OCI-LY3 (cell line): ENCODE results near the gene MARCHF9.
A peak's percentile ranks its signal among the peaks of the same experiment; 100 is the strongest.

Experiments used
- H2AFZ ChIP-seq: fragments of 200-600, 300-600 bp; shearing (Covaris generic); 2 replicates; pipeline ENCODE4 v1.6.0; 2014; ENCODE audit warnings: antibody characterized with exemption, low read depth, low read length
- H3K27ac ChIP-seq: fragments of 200-600, 300-600 bp; sonication (generic); 2 replicates; pipeline ENCODE4 v1.5.1; 2014; ENCODE audit warnings: mild to moderate bottlenecking, low read length, moderate library complexity, mixed read lengths
- H3K27me3 ChIP-seq: fragments of 200-600, 300-600 bp; sonication (generic); 2 replicates; pipeline ENCODE4 v1.6.1; 2014; ENCODE audit warnings: low read depth, low read length, mixed read lengths
- H3K36me3 ChIP-seq: fragments of 200-600, 300-600 bp; sonication (generic); replicated peaks from 2 replicates; pipeline ENCODE3; 2014; ENCODE audit warnings: low read depth, low read length, mixed read lengths
- H3K4me1 ChIP-seq: fragments of 300-600, 200-600 bp; sonication (generic); 2 replicates; pipeline ENCODE4 v1.6.1; 2014; ENCODE audit warnings: low read length, mixed read lengths
- H3K4me2 ChIP-seq: fragments of 200-600, 300-600 bp; sonication (generic); 2 replicates; pipeline ENCODE4 v1.6.1; 2014; ENCODE audit warnings: low read length, mixed read lengths
- H3K4me3 ChIP-seq: fragments of 300-600, 200-600 bp; sonication (generic); 2 replicates; pipeline ENCODE4 v1.5.1; 2014; ENCODE audit warnings: antibody characterized with exemption, mild to moderate bottlenecking, low read length, moderate library complexity
- H3K79me2 ChIP-seq: fragments of 300-600, 200-600 bp; shearing (Covaris generic); 2 replicates; pipeline ENCODE4 v1.6.1; 2014; ENCODE audit warnings: mild to moderate bottlenecking, low read length, mixed read lengths
- H3K9ac ChIP-seq: fragments of 300-600, 200-600 bp; shearing (Covaris generic); 2 replicates; pipeline ENCODE4 v1.6.0; 2014; ENCODE audit warnings: mild to moderate bottlenecking, low read length, moderate library complexity
- H3K9me3 ChIP-seq: fragments of 200-600, 300-600 bp; shearing (Covaris generic); 2 replicates; pipeline ENCODE4 v1.6.1; 2014; ENCODE audit warnings: low read length, mixed read lengths; ENCODE audit not compliant: insufficient read depth
- H4K20me1 ChIP-seq: fragments of 200-600, 300-600 bp; sonication (generic); 2 replicates; pipeline ENCODE4 v1.6.1; 2016; ENCODE audit warnings: low read length, mixed read lengths; ENCODE audit not compliant: insufficient read depth
- EZH2phosphoT487 ChIP-seq: fragments of 200-600 bp; shearing (Covaris generic); IDR thresholded peaks from 2 replicates; pipeline ENCODE4 v1.6.1; 2018; ENCODE audit warnings: antibody characterized with exemption, mixed run types, low read depth
- TF ChIP-seq, protein P1 (sequence below): fragments of 200-600, 300-600 bp; sonication (generic); IDR thresholded peaks from 2 replicates; pipeline ENCODE4 v1.5.1; 2014; ENCODE audit warnings: antibody characterized with exemption, low read length, low read depth

The MARCHF9 gene

DNA sequence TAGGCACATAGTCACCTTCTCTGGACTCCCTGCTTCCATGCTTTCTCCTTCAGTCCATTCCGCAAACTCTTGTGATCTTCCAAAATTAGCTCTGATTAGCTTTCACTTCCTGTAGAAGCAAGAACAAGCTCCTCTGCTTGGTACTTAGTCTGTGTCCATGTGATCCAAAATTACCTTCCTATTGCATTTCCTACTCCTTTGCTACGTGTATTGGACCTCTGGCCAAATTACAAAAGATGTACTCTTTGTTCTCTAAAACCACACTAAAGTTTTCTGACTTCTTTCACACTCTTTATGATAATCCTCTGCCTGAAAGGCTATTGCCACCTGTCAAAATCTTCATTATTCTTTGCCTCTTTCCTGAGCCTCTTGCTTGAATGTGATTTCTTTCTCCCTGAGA is 26.9 kb downstream of the MARCHF9 start:
- Histone ChIP-seq H3K27ac (no peak overlapping the region), H3K4me3 (no peak overlapping the region), H3K4me1 (peaks cover 13% of the 10 kb centered on the region), H3K9ac (no peak overlapping the region), H4K20me1 (no peaks in the 10 kb centered on the region), H2AFZ (no peak overlapping the region), H3K9me3 (no peaks in the 10 kb centered on the region), H3K36me3 (peaks cover 20% of the 10 kb centered on the region), H3K27me3 (no peaks in the 10 kb centered on the region), H3K4me2 (peak overlapping the region; percentile 83), H3K79me2 (peaks cover 19% of the 10 kb centered on the region)
- TF ChIP-seq, protein P1, sequence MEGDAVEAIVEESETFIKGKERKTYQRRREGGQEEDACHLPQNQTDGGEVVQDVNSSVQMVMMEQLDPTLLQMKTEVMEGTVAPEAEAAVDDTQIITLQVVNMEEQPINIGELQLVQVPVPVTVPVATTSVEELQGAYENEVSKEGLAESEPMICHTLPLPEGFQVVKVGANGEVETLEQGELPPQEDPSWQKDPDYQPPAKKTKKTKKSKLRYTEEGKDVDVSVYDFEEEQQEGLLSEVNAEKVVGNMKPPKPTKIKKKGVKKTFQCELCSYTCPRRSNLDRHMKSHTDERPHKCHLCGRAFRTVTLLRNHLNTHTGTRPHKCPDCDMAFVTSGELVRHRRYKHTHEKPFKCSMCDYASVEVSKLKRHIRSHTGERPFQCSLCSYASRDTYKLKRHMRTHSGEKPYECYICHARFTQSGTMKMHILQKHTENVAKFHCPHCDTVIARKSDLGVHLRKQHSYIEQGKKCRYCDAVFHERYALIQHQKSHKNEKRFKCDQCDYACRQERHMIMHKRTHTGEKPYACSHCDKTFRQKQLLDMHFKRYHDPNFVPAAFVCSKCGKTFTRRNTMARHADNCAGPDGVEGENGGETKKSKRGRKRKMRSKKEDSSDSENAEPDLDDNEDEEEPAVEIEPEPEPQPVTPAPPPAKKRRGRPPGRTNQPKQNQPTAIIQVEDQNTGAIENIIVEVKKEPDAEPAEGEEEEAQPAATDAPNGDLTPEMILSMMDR = no peak
- no peak for TF ChIP-seq EZH2phosphoT487

DNA sequence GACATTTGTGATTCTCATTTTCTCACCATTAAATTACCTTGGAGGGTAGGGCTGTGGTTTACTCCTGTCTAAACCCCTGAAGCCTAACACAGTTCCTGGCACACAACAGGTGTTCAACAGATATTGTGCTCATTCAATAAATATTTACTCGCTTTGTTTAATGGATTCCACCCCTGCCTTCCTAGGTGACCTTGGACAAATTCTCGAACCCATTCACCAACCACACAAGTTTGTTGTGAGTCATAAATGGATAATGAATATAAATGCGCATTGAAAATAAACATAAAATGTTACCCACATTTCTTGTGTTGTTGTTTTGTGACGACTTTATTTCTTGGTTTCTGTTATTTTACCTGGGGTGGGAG is 27.3 kb downstream of the MARCHF9 start:
- Histone ChIP-seq H3K4me2 (peak overlapping the region; percentile 83), H3K36me3 (peaks cover 25% of the 10 kb centered on the region), H3K4me3 (peak overlapping the region; percentile 89), H3K9ac (peak overlapping the region; percentile 39), H3K9me3 (no peaks in the 10 kb centered on the region), H2AFZ (peak overlapping the region; percentile 89), H3K27me3 (no peaks in the 10 kb centered on the region), H3K4me1 (peaks cover 13% of the 10 kb centered on the region), H3K27ac (no peak overlapping the region), H3K79me2 (peaks cover 19% of the 10 kb centered on the region), H4K20me1 (no peaks in the 10 kb centered on the region)
- TF ChIP-seq, protein P1 = no peak

DNA sequence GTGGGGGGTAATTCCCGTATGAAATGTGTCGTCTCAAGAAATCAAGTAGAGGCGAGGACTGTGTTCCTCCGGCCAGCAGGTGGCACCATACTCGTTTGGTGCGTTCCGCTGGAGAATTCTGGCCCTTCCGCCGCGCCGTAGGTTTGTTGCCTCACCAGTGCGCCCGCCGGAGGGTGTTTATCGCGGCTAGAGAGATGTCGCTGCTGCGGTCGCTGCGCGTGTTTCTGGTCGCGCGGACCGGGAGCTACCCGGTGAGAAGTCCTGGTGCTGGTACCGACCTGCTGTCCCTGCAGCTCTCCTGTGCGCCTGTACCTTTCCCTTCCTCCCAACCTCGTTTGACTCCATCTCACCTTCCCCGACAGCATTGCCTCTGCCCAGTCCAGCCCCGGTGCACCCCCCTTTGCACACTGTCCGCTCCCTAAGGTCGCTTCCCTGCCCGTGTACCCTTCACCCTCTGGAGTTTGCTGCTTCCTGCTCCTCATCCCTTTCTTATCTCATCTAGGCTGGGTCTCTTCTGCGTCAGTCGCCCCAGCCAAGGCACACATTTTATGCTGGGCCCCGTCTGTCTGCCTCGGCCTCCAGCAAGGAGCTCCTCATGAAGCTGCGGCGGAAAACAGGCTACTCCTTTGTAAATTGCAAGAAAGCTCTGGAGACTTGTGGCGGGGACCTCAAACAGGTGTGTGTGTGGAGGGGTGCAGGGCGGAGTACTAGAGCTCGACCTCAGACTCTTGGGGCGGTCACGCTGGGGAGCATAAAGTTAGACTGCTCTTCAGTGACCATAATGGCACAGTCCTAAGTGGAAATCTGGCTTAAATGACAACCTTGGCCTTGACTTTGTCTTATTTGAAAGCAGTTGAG is 27.9 kb downstream of the MARCHF9 start, which contains the start of gene TSFM:
TSS of gene TSFM (plus strand) at position 180 of the 858 bp plus-strand sequence. CDS start at position 195, 15 bp downstream.
- Histone ChIP-seq H3K4me2 (peak within 1 kb of the TSS; percentile 88), H3K9ac (peak within 1 kb of the TSS; percentile 69), H3K27ac (no peak within 1 kb of the TSS), H3K4me1 (peaks cover 13% of the 10 kb centered on the region), H3K9me3 (no peaks in the 10 kb centered on the region), H4K20me1 (no peaks in the 10 kb centered on the region), H3K27me3 (no peaks in the 10 kb centered on the region), H3K36me3 (peaks cover 27% of the 10 kb centered on the region), H3K79me2 (peaks cover 19% of the 10 kb centered on the region), H3K4me3 (peak within 1 kb of the TSS; percentile 89), H2AFZ (peak within 1 kb of the TSS; percentile 89)
- TF ChIP-seq, protein P1 = peak; percentile 91
- TF ChIP-seq EZH2phosphoT487 = no peak

DNA sequence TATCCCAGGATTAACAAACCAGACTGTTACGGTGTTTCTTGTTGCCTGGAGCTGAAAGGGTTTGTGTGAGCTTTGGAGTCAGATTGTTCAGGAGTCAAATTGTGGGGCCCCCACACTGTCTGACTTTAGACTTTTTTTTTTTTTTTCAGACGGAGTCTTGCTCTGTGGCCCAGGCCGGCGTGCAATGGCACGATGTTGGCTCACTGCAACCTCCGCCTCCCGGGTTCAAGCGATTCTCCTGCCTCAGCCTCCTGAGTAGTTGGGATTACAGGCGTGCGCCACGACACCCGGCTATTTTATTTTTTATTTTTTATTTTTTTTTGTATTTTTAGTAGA is 28.5 kb downstream of the MARCHF9 start:
- Histone ChIP-seq H4K20me1 (no peaks in the 10 kb centered on the region), H3K9me3 (no peaks in the 10 kb centered on the region), H3K4me1 (peaks cover 13% of the 10 kb centered on the region), H2AFZ (no peak overlapping the region), H3K27ac (no peak overlapping the region), H3K9ac (peak overlapping the region; percentile 69), H3K4me3 (peak overlapping the region; percentile 89), H3K4me2 (peak overlapping the region; percentile 88), H3K27me3 (no peaks in the 10 kb centered on the region), H3K36me3 (peaks cover 27% of the 10 kb centered on the region), H3K79me2 (peaks cover 19% of the 10 kb centered on the region)
- TF ChIP-seq, protein P1 = no peak
- TF ChIP-seq EZH2phosphoT487 = no peak
